Esophagus (tissue), 2 donors: ENCODE results near the gene GABRG2. TPM values are rescaled to one million over a fixed set of nuclear protein-coding genes. Genes with fewer than 3 reads are reported as not detected.

Experiments used
- H3K27ac ChIP-seq, 2 donors: one replicate each; pipeline ENCODE4 v1.5.1; 2013; ENCODE audit warnings: low read depth in 2 of 2, mild to moderate bottlenecking in 2 of 2, inconsistent platforms in 1 of 2, low read length in 1 of 2, moderate library complexity in 1 of 2
- H3K27me3 ChIP-seq, 2 donors: one replicate each; pipeline ENCODE4 v1.6.1; 2013; ENCODE audit warnings: low read length in 2 of 2, control low read depth in 1 of 2, mild to moderate bottlenecking in 1 of 2; ENCODE audit not compliant: insufficient read depth in 2 of 2, control insufficient read depth in 1 of 2
- H3K36me3 ChIP-seq, 2 donors: one replicate each; pipeline ENCODE4 v1.6.1; 2013; ENCODE audit warnings: low read length in 1 of 2; ENCODE audit not compliant: control insufficient read depth in 2 of 2, insufficient read depth in 2 of 2
- H3K4me1 ChIP-seq, 2 donors: one replicate each; pipeline ENCODE4 v1.6.1; 2013; ENCODE audit warnings: low read length in 1 of 2; ENCODE audit not compliant: control insufficient read depth in 2 of 2, insufficient read depth in 2 of 2
- H3K4me3 ChIP-seq, 2 donors: one replicate each; pipeline ENCODE4 v1.5.1; 2013; ENCODE audit warnings: low read length in 2 of 2, mild to moderate bottlenecking in 2 of 2, low read depth in 1 of 2, moderate library complexity in 1 of 2
- H3K9me3 ChIP-seq, 2 donors: one replicate each; pipeline ENCODE4 v1.6.1; 2013; ENCODE audit warnings: mild to moderate bottlenecking in 2 of 2, low read depth in 1 of 2, low read length in 1 of 2, moderate library complexity in 1 of 2; ENCODE audit not compliant: control insufficient read depth in 2 of 2, insufficient read depth in 1 of 2
- WGBS, 2 donors: extraction: QIAGEN DNeasy Blood & Tissue Kit; methylation state at CpG; one replicate each; pipeline ENCODE4 v1.1.7; 2013; 5-methylcytosine and 5-hydroxymethylcytosine counted together
- polyA plus RNA-seq, 2 donors: library from polyadenylated mRNA; stranded (reverse); fragments of 200-250 nt; gene quantifications; one replicate each; pipeline ENCODE4 v1.2.3, GENCODE V29; 2013
- donor health status: healthy with polysubstance abuse.
- donor health status: Bipolar disorder and iron deficiency.

Gene GABRG2
- polyA plus RNA-seq, 2 donors: 0.01 TPM; not detected in 1

- H3K27ac ChIP-seq: no peak overlapping the region
- no peaks in the 10 kb centered on the region for H3K27me3 ChIP-seq
- H3K4me1 ChIP-seq: no peaks in the 10 kb centered on the region
- WGBS, 2 donors: 67 to 76% methylated on average over 6 of the region's 6 CpGs
- H3K36me3 ChIP-seq: no peaks in the 10 kb centered on the region
- peaks cover 0 to 5% of the 10 kb centered on the region in 2 donors for H3K9me3 ChIP-seq
- no peak overlapping the region for H3K4me3 ChIP-seq
These were observed 96.1 kb downstream of the GABRG2 start for GRCh38 chr5:162163663-162164062.

- H3K27ac ChIP-seq: no peak overlapping the region
- no peaks in the 10 kb centered on the region for H3K4me1 ChIP-seq
- no peaks in the 10 kb centered on the region for H3K27me3 ChIP-seq
- H3K36me3 ChIP-seq: no peaks in the 10 kb centered on the region
- 58% methylated on average over 6 of the region's 6 CpGs for WGBS, 2 donors
- H3K4me3 ChIP-seq: no peak overlapping the region
- H3K9me3 ChIP-seq: no peaks in the 10 kb centered on the region
These were observed 106.9 kb downstream of the GABRG2 start for GRCh38 chr5:162174358-162174974.

GRCh38 chr5:162187371-162187770 is 119.8 kb downstream of the GABRG2 start:
- no peaks in the 10 kb centered on the region for H3K27me3 ChIP-seq
- no peaks in the 10 kb centered on the region for H3K36me3 ChIP-seq
- no peaks in the 10 kb centered on the region for H3K4me1 ChIP-seq
- no peaks in the 10 kb centered on the region for H3K9me3 ChIP-seq
- H3K4me3 ChIP-seq: no peak overlapping the region
- no peak overlapping the region for H3K27ac ChIP-seq
- WGBS, 2 donors: 69 to 82% methylated on average over 1 of the region's 1 CpG

GRCh38 chr5:162189719-162190118 is 122.1 kb downstream of the GABRG2 start:
- Histone ChIP-seq H3K4me3 (no peak overlapping the region), H3K4me1 (no peaks in the 10 kb centered on the region), H3K27ac (no peak overlapping the region), H3K36me3 (no peaks in the 10 kb centered on the region), H3K9me3 (no peaks in the 10 kb centered on the region), H3K27me3 (no peaks in the 10 kb centered on the region)
- 78 to 80% methylated on average over 5 of the region's 5 CpGs for WGBS, 2 donors

- H3K9me3 ChIP-seq: no peaks in the 10 kb centered on the region
- no peaks in the 10 kb centered on the region for H3K4me1 ChIP-seq
- no peaks in the 10 kb centered on the region for H3K27me3 ChIP-seq
- WGBS, 2 donors: 80 to 86% methylated on average over 6 of the region's 6 CpGs
- no peak overlapping the region for H3K27ac ChIP-seq
- H3K4me3 ChIP-seq: no peak overlapping the region
- H3K36me3 ChIP-seq: no peaks in the 10 kb centered on the region
These were observed 125.4 kb downstream of the GABRG2 start for GRCh38 chr5:162193012-162193411.

GRCh38 chr5:162196351-162196750 is 128.8 kb downstream of the GABRG2 start:
- H3K27ac ChIP-seq: no peak overlapping the region
- no peaks in the 10 kb centered on the region for H3K9me3 ChIP-seq
- 33 to 41% methylated on average over 1 of the region's 1 CpG for WGBS, 2 donors
- H3K4me1 ChIP-seq: no peaks in the 10 kb centered on the region
- no peaks in the 10 kb centered on the region for H3K27me3 ChIP-seq
- no peaks in the 10 kb centered on the region for H3K36me3 ChIP-seq
- no peak overlapping the region for H3K4me3 ChIP-seq

GRCh38 chr5:162202285-162202880 is 134.8 kb downstream of the GABRG2 start:
- no peak overlapping the region for H3K27ac ChIP-seq
- 69 to 83% methylated on average over 1 of the region's 1 CpG for WGBS, 2 donors
- no peak overlapping the region for H3K4me3 ChIP-seq
- H3K36me3 ChIP-seq: no peaks in the 10 kb centered on the region
- no peaks in the 10 kb centered on the region for H3K4me1 ChIP-seq
- no peaks in the 10 kb centered on the region for H3K9me3 ChIP-seq
- H3K27me3 ChIP-seq: no peaks in the 10 kb centered on the region

Other genes starting within 250 kb of the GABRG2 start
- not detected for gene GABRA1, start 219.7 kb upstream of the GABRG2 start, polyA plus RNA-seq